22Rv1 (cell line): ENCODE data around the gene CYTH1.

ENCODE experiments used
- CTCF ChIP-seq: fragments of 450-650 bp; IDR thresholded peaks from 2 replicates; pipeline ENCODE4 v1.5.1; 2017; ENCODE audit warnings: mild to moderate bottlenecking
- ZFX ChIP-seq: fragments of 450-650 bp; IDR thresholded peaks from 2 replicates; pipeline ENCODE4 v1.6.1; 2017; ENCODE audit warnings: antibody characterized with exemption, borderline replicate concordance

GRCh38 chr17:78658281-78658785, 123.7 kb downstream of the CYTH1 start:
- TF ChIP-seq CTCF (no peak), ZFX (no peak)
